ENCODE measurements around the gene STAM2. TPM values are rescaled to one million over a fixed set of nuclear protein-coding genes. Genes with fewer than 3 reads are reported as not detected.

STAM2 gene
- total and polyA plus RNA-seq, 2 of the 13 experiments (the other 11 are each of a cell fraction or from before 2014, with no cell fraction given): 14.7 to 24.1 TPM

- ATAC-seq (peak; percentile 54), DNase-seq (ENCODE audit: low spot score) (peak; percentile 34), FAIRE-seq (no peak)
- Histone ChIP-seq H4K20me1 (ENCODE audit: insufficient read depth, low read length) (no peaks in the 10 kb centered on the region; the same call in 1 of the 2 replicates), H3K79me2 (ENCODE audit: insufficient read depth, low read length) (peaks cover 31% of the 10 kb centered on the region), H3K36me3 (replicated peaks in 1 of 2; ENCODE audit: control insufficient read depth in 1 of 2, insufficient read depth in 2 of 2, low read length in 2 of 2) (no peaks in the 10 kb centered on the region), H2AFZ (ENCODE audit: low read length) (peak overlapping the region; percentile 94), H3K27me3 (ENCODE audit: control insufficient read depth in 1 of 2, insufficient read depth in 2 of 2, low read length in 2 of 2) (no peaks in the 10 kb centered on the region; a peak in 1 of 5 replicates), H3K4me3 (replicated peaks in 1 of 3; ENCODE audit: insufficient read depth in 1 of 3, low read depth in 2 of 3, low read length in 3 of 3) (peak overlapping the region; percentile 90 to 99 (median 91)), H3K9me3 (ENCODE audit: low read length) (no peaks in the 10 kb centered on the region), H3K4me1 (ENCODE audit: insufficient read depth, low read length) (peaks cover 30% of the 10 kb centered on the region), H3K27ac (ENCODE audit: extremely low read length, insufficient read depth, low read length) (peak overlapping the region; percentile 94), H3K4me2 (ENCODE audit: low read depth, low read length) (peak overlapping the region; percentile 85), H3K9ac (ENCODE audit: insufficient read depth, low read depth, low read length) (peak overlapping the region; percentile 94)
- ChIA-PET CTCF (ENCODE audit: low intra/inter-chr PET ratio, low total read pairs) (interaction anchor here (1.2 to 2.7 kb wide), 3 partner anchors 150 to 565 kb away, joined by 3 to 26 read pairs (median 3); no protein-coding TSS in a partner anchor), POLR2A (interaction anchor here (0.7 to 2.4 kb wide), 7 partner anchors 8 to 540 kb away, joined by 3 to 19 read pairs (median 4); partner anchors contain the start of genes FMNL2 and PRPF40A)
- in situ Hi-C loops (cut with HindIII; ENCODE audit: extremely low pct_ligation_motif_present, low pct_unique_long_range_greater_than_20kb): loop anchor here (5.0 to 10.0 kb wide), 2 partner anchors 141 to 541 kb away; partner anchors contain the start of genes ARL6IP6 and PRPF40A
- BruUV-seq (replicated peaks): no TSS peak
- intact Hi-C loops (cut with micrococcal nuclease; ENCODE audit: unreplicated experiment): loop anchor here (1.0 to 10.0 kb wide), 6 partner anchors 159 to 566 kb away; partner anchors contain the start of genes ARL6IP6, FMNL2 and PRPF40A
- WGBS (ENCODE audit: low lambda C conversion rate): under 1% methylated on average over 29 of the region's 29 CpGs
- TF ChIP-seq ZNF460 (CRISPR knock-in tag; IDR thresholded peaks at IDR 0.05; ENCODE audit: borderline replicate concordance): no peak
- no peak for TF ChIP-seq BRCA1 (CRISPR knock-in tag; IDR thresholded peaks at IDR 0.05)
- TF ChIP-seq ZSCAN29 (CRISPR knock-in tag; conservative IDR thresholded peaks at IDR 0.05): no peak
- TF ChIP-seq, protein P1, sequence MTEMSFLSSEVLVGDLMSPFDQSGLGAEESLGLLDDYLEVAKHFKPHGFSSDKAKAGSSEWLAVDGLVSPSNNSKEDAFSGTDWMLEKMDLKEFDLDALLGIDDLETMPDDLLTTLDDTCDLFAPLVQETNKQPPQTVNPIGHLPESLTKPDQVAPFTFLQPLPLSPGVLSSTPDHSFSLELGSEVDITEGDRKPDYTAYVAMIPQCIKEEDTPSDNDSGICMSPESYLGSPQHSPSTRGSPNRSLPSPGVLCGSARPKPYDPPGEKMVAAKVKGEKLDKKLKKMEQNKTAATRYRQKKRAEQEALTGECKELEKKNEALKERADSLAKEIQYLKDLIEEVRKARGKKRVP (CRISPR knock-in tag; IDR thresholded peaks at IDR 0.05): no peak
- no peak for TF ChIP-seq HCFC1 (IDR thresholded peaks at IDR 0.05; ENCODE audit: low read depth, low read length)
- no peak for TF ChIP-seq KLF16 (CRISPR knock-in tag; IDR thresholded peaks at IDR 0.05)
- TF ChIP-seq ZBTB39 (CRISPR knock-in tag; IDR thresholded peaks at IDR 0.05): peak; percentile 40; the same call in 1 of the 2 replicates
- TF ChIP-seq, protein P2, sequence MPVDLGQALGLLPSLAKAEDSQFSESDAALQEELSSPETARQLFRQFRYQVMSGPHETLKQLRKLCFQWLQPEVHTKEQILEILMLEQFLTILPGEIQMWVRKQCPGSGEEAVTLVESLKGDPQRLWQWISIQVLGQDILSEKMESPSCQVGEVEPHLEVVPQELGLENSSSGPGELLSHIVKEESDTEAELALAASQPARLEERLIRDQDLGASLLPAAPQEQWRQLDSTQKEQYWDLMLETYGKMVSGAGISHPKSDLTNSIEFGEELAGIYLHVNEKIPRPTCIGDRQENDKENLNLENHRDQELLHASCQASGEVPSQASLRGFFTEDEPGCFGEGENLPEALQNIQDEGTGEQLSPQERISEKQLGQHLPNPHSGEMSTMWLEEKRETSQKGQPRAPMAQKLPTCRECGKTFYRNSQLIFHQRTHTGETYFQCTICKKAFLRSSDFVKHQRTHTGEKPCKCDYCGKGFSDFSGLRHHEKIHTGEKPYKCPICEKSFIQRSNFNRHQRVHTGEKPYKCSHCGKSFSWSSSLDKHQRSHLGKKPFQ (CRISPR knock-in tag; IDR thresholded peaks at IDR 0.05; ENCODE audit: insufficient replicate concordance): peak; percentile 65
- no peak; the same call in 1 of the 2 replicates for TF ChIP-seq ZNF652 (CRISPR knock-in tag; IDR thresholded peaks at IDR 0.05; ENCODE audit: borderline replicate concordance, low read depth)
- TF ChIP-seq SP140L (CRISPR knock-in tag; IDR thresholded peaks at IDR 0.05; ENCODE audit: borderline replicate concordance): 0 out of 2 replicates have a peak, but pooled peaks have one; percentile 45
- TF ChIP-seq SOX6 (IDR thresholded peaks at IDR 0.05): no peak
- TF ChIP-seq SOX6 (CRISPR knock-in tag; IDR thresholded peaks at IDR 0.05): peak; percentile 17; the same call in 1 of the 2 replicates
- TF ChIP-seq GPN1 (CRISPR knock-in tag; IDR thresholded peaks at IDR 0.05; ENCODE audit: borderline replicate concordance): no peak
- no peak for TF ChIP-seq FOXA3 (CRISPR knock-in tag; IDR thresholded peaks at IDR 0.05)
- TF ChIP-seq NR2F6 (IDR thresholded peaks at IDR 0.05): no peak
- no peak for TF ChIP-seq NR2F6 (CRISPR knock-in tag; IDR thresholded peaks at IDR 0.05)
- 0 out of 2 replicates have a peak, but pooled peaks have one; percentile 82 for TF ChIP-seq PAWR (CRISPR knock-in tag; IDR thresholded peaks at IDR 0.05; ENCODE audit: borderline replicate concordance)
- no peak for TF ChIP-seq ZFX (CRISPR knock-in tag; IDR thresholded peaks at IDR 0.05; ENCODE audit: low read depth)
- TF ChIP-seq NCOA5 (CRISPR knock-in tag; IDR thresholded peaks at IDR 0.05): no peak
- 0 out of 2 replicates have a peak, but pooled peaks have one; percentile 22 for TF ChIP-seq ZNF563 (CRISPR knock-in tag; IDR thresholded peaks at IDR 0.05)
Observed at GRCh38 chr2:152176113-152176714, 651 bp upstream of the STAM2 start.
